IMR-90 (cell line): Measurements from ENCODE around the gene CATSPER4. TPM values are rescaled to one million over a fixed set of nuclear protein-coding genes. Genes with fewer than 3 reads are reported as not detected.

Experiments used
- ATAC-seq: fragments of 200-7000 bp; cut with Tn5 transposase; 2 replicates; pipeline ENCODE4 v1.9.1; 2020; ENCODE audit warnings: low read depth, mild to moderate bottlenecking, moderate library complexity
- BruUV-seq: library from RNA; stranded (reverse); fragments of 400-500 nt; replicated peaks from 2 replicates; lab custom pipeline; 2021; lab: Mats Ljungman, UMichigan
- CTCF ChIA-PET: fragments of 300-600 bp; formaldehyde crosslinking; extraction: SDS; loops from one replicate; lab custom pipeline; 2021; ENCODE audit warnings: antibody characterized with exemption; lab: Yijun Ruan, JAX
- POLR2A ChIA-PET: fragments of 300-600 bp; sonication (Branson Sonifier 250); formaldehyde crosslinking; loops from one replicate; lab custom pipeline; 2022; ENCODE audit warnings: antibody characterized with exemption; ENCODE audit not compliant: unreplicated experiment; lab: Charles Lee
- DNase-seq: peaks from one replicate; pipeline ENCODE4 v3.0.0; 2013
- H2AFZ ChIP-seq: replicated peaks from 2 replicates; pipeline ENCODE3; 2013; ENCODE audit warnings: low read length, mild to moderate bottlenecking; ENCODE audit not compliant: poor library complexity
- H2AK5ac ChIP-seq: 2 replicates; pipeline ENCODE4 v1.6.1; 2013; ENCODE audit warnings: low read depth, low read length, inconsistent platforms
- H2AK9ac ChIP-seq: replicated peaks from 2 replicates; pipeline ENCODE3; 2013; ENCODE audit warnings: mild to moderate bottlenecking, low read depth, low read length, moderate library complexity; ENCODE audit not compliant: poor library complexity
- H2BK120ac ChIP-seq: 2 replicates; pipeline ENCODE4 v1.6.1; 2013; ENCODE audit warnings: low read depth, low read length, inconsistent platforms
- H2BK15ac ChIP-seq: 3 replicates; pipeline ENCODE4 v1.6.1; 2013; ENCODE audit warnings: low read depth, low read length, inconsistent platforms
- H2BK20ac ChIP-seq: 2 replicates; pipeline ENCODE4 v1.6.1; 2013; ENCODE audit warnings: low read depth, mild to moderate bottlenecking, inconsistent platforms, low read length, moderate library complexity
- H2BK5ac ChIP-seq: 2 replicates; pipeline ENCODE4 v1.6.1; 2013; ENCODE audit warnings: mild to moderate bottlenecking, low read depth, low read length, inconsistent platforms; ENCODE audit not compliant: poor library complexity, severe bottlenecking
- H3K14ac ChIP-seq: replicated peaks from 2 replicates; pipeline ENCODE4 v1.6.1; 2013; ENCODE audit warnings: low read depth, low read length, inconsistent platforms
- H3K18ac ChIP-seq: 2 replicates; pipeline ENCODE4 v1.6.1; 2013; ENCODE audit warnings: low read depth, low read length, control low read depth
- H3K23ac ChIP-seq: 2 replicates; pipeline ENCODE4 v1.6.1; 2013; ENCODE audit warnings: low read depth, low read length, inconsistent platforms
- H3K27ac ChIP-seq: 2 replicates; pipeline ENCODE4 v1.5.1; 2013; ENCODE audit warnings: mild to moderate bottlenecking, control low read depth, low read length; ENCODE audit not compliant: insufficient read depth
- H3K27me3 ChIP-seq: 2 replicates; pipeline ENCODE4 v1.6.1; 2013; ENCODE audit warnings: low read length; ENCODE audit not compliant: control insufficient read depth, insufficient read depth
- H3K36me3 ChIP-seq: 2 replicates; pipeline ENCODE4 v1.6.1; 2013; ENCODE audit warnings: low read length, mixed read lengths; ENCODE audit not compliant: control insufficient read depth, insufficient read depth
- H3K4ac ChIP-seq: 2 replicates; pipeline ENCODE4 v1.6.1; 2013; ENCODE audit warnings: low read depth, low read length, inconsistent platforms
- H3K4me1 ChIP-seq: 2 replicates; pipeline ENCODE4 v1.6.1; 2013; ENCODE audit warnings: low read length, mixed read lengths; ENCODE audit not compliant: control insufficient read depth, insufficient read depth
- H3K4me2 ChIP-seq: 2 replicates; pipeline ENCODE4 v1.6.1; 2013; ENCODE audit warnings: low read depth, mild to moderate bottlenecking, control low read depth, low read length, moderate library complexity
- H3K4me3 ChIP-seq: 2 replicates; pipeline ENCODE4 v1.5.1; 2013; ENCODE audit warnings: low read depth, mild to moderate bottlenecking, control low read depth, low read length, moderate library complexity; ENCODE audit not compliant: insufficient read depth
- H3K56ac ChIP-seq: 2 replicates; pipeline ENCODE4 v1.6.1; 2013; ENCODE audit warnings: low read length, inconsistent platforms; ENCODE audit not compliant: insufficient read depth; ENCODE audit errors: extremely low read depth
- H3K79me1 ChIP-seq, 2 experiments: 2 replicates each; pipeline ENCODE4 v1.6.1; 2013; ENCODE audit warnings: low read length in 2 of 2, inconsistent platforms in 1 of 2, low read depth in 1 of 2
- H3K9ac ChIP-seq: 2 replicates; pipeline ENCODE4 v1.6.1; 2013; ENCODE audit warnings: low read depth, low read length, control low read depth
- H3K9me1 ChIP-seq: 2 replicates; pipeline ENCODE4 v1.6.1; 2013; ENCODE audit warnings: low read length, inconsistent platforms; ENCODE audit not compliant: insufficient read depth
- H3K9me3 ChIP-seq: 2 replicates; pipeline ENCODE4 v1.6.1; 2013; ENCODE audit warnings: low read length; ENCODE audit not compliant: control insufficient read depth, insufficient read depth
- H4K20me1 ChIP-seq: 2 replicates; pipeline ENCODE4 v1.6.1; 2013; ENCODE audit warnings: low read length, inconsistent platforms; ENCODE audit not compliant: insufficient read depth
- H4K5ac ChIP-seq: 2 replicates; pipeline ENCODE4 v1.6.1; 2013; ENCODE audit warnings: mild to moderate bottlenecking, low read depth, low read length, control low read depth
- H4K8ac ChIP-seq, 2 experiments: 2 replicates each; pipeline ENCODE4 v1.6.1; 2013; ENCODE audit warnings: low read depth in 2 of 2, low read length in 2 of 2, control low read depth in 1 of 2, inconsistent platforms in 1 of 2
- H4K91ac ChIP-seq: 2 replicates; pipeline ENCODE4 v1.6.1; 2013; ENCODE audit warnings: low read depth, low read length, inconsistent platforms; ENCODE audit not compliant: insufficient read depth
- BHLHE40 ChIP-seq: fragments of 150-350 bp; IDR thresholded peaks from 2 replicates; pipeline ENCODE4 v1.6.1; 2016; ENCODE audit warnings: mild to moderate bottlenecking, low read depth, low read length
- CEBPB ChIP-seq: IDR thresholded peaks from 2 replicates; pipeline ENCODE4 v1.6.1; 2012; ENCODE audit warnings: low read depth, low read length, improper control_type of control experiment
- CTCF ChIP-seq: conservative IDR thresholded peaks from 2 replicates; pipeline ENCODE4 v1.5.1; 2012; ENCODE audit warnings: mild to moderate bottlenecking, low read depth, low read length, improper control_type of control experiment
- ELK1 ChIP-seq: fragments of 150-350 bp; IDR thresholded peaks from 2 replicates; pipeline ENCODE4 v1.6.1; 2016; ENCODE audit warnings: low read depth, mild to moderate bottlenecking, low read length, moderate library complexity, borderline replicate concordance
- MAFK ChIP-seq: IDR thresholded peaks from 2 replicates; pipeline ENCODE4 v1.6.1; 2012; ENCODE audit warnings: low read depth, low read length, improper control_type of control experiment
- MAZ ChIP-seq: IDR thresholded peaks from 2 replicates; pipeline ENCODE4 v1.6.1; 2012; ENCODE audit warnings: low read depth, mild to moderate bottlenecking, low read length, improper control_type of control experiment, moderate library complexity, borderline replicate concordance
- MXI1 ChIP-seq: IDR thresholded peaks from 2 replicates; pipeline ENCODE4 v1.6.1; 2012; ENCODE audit warnings: low read depth, mild to moderate bottlenecking, low read length, moderate library complexity, borderline replicate concordance
- POLR2A ChIP-seq: IDR thresholded peaks from 2 replicates; pipeline ENCODE4 v1.6.1; 2012; ENCODE audit warnings: mild to moderate bottlenecking, low read depth, low read length
- RAD21 ChIP-seq: IDR thresholded peaks from 2 replicates; pipeline ENCODE4 v1.6.1; 2012; ENCODE audit warnings: low read length, improper control_type of control experiment
- USF2 ChIP-seq: fragments of 150-350 bp; IDR thresholded peaks from 2 replicates; pipeline ENCODE4 v1.6.1; 2017; ENCODE audit warnings: mild to moderate bottlenecking, antibody characterized with exemption, low read length, low read depth
- WGBS, 2 experiments: methylation state at CpG; one replicate each; pipeline versions ENCODE4 v1.1.5 to v1.1.7; 2013; ENCODE audit warnings: missing lambda C conversion rate in 2 of 2; ENCODE audit not compliant: insufficient read length in 1 of 2; ENCODE audit errors: extremely low coverage in 2 of 2; 5-methylcytosine and 5-hydroxymethylcytosine counted together
- dilution Hi-C: fragments of 300-500 bp; cut with HindIII; formaldehyde crosslinking; loops from one replicate; pipeline ENCODE4 v1.14.3; 2018; ENCODE audit warnings: low sequenced_read_pairs; ENCODE audit not compliant: unreplicated experiment
- in situ Hi-C: fragments of 300-500 bp; cut with MboI; formaldehyde crosslinking; loops from 3 replicates; pipeline ENCODE4 v1.14.3; 2019; ENCODE audit warnings: low sequenced_read_pairs, inconsistent platforms, mixed read lengths
- intact Hi-C: fragments of 100-400 bp; cut with micrococcal nuclease; formaldehyde crosslinking; loops from 2 replicates; pipeline ENCODE4 v1.10.0; 2022
- polyA plus RNA-seq, 3 experiments: library from polyadenylated mRNA; depleted of rRNA; stranded (reverse); fragments of >200 nt; gene quantifications; 2 replicates each; pipeline ENCODE4 v1.2.3, GENCODE V29; 2012; ENCODE audit warnings: low replicate concordance in 1 of 3
- total RNA-seq: library from RNA; depleted of rRNA; stranded (reverse); fragments of >200 nt; gene quantifications from 2 replicates; pipeline ENCODE4 v1.2.3, GENCODE V29; 2012

The CATSPER4 gene
- total and polyA plus RNA-seq, 2 of the 4 experiments (the other 2 are of a cell fraction): not detected

- H3K23ac ChIP-seq: no peak overlapping the region
- intact Hi-C loops (no loop called here), dilution Hi-C loops (no loop called here), in situ Hi-C loops (no loop called here)
- POLR2A ChIA-PET: no interaction called here
- H4K5ac ChIP-seq: no peak overlapping the region
- H4K8ac ChIP-seq: no peak overlapping the region
- no peak overlapping the region for H3K14ac ChIP-seq
- no peaks in the 10 kb centered on the region for H3K79me1 ChIP-seq
- H3K56ac ChIP-seq: no peak overlapping the region
- no peak overlapping the region for H2AK9ac ChIP-seq
- no peak overlapping the region for H3K9ac ChIP-seq
- no peaks in the 10 kb centered on the region for H3K36me3 ChIP-seq
- peaks cover 38% of the 10 kb centered on the region for H3K27me3 ChIP-seq
- H3K4me3 ChIP-seq: no peak overlapping the region
- no peak overlapping the region for H3K4ac ChIP-seq
- H2AFZ ChIP-seq: no peak overlapping the region
- no peaks in the 10 kb centered on the region for H4K20me1 ChIP-seq
- H2BK5ac ChIP-seq: no peak overlapping the region
- no peaks in the 10 kb centered on the region for H3K9me3 ChIP-seq
- WGBS, 2 experiments: no CpG with 5 or more reads among the region's 5 CpGs
- H3K18ac ChIP-seq: no peak overlapping the region
- BruUV-seq: no TSS peak
- no peak overlapping the region for H2BK20ac ChIP-seq
- no peak for ATAC-seq
- no peak overlapping the region for H3K4me2 ChIP-seq
- H2BK15ac ChIP-seq: no peak overlapping the region
- no peak overlapping the region for H3K27ac ChIP-seq
- H2BK120ac ChIP-seq: no peak overlapping the region
- no peak for DNase-seq
- H3K4me1 ChIP-seq: no peaks in the 10 kb centered on the region
- H2AK5ac ChIP-seq: no peak overlapping the region
- no peak overlapping the region for H4K91ac ChIP-seq
- TF ChIP-seq USF2 (no peak), POLR2A (no peak), CEBPB (no peak), MXI1 (no peak), MAFK (no peak), CTCF (no peak), ELK1 (no peak), MAZ (no peak), BHLHE40 (no peak), RAD21 (no peak)
- no peaks in the 10 kb centered on the region for H3K9me1 ChIP-seq
- CTCF ChIA-PET: interaction anchor here (1.0 kb wide), 2 partner anchors 10 to 21 kb away, joined by 3 to 7 read pairs; partner anchors contain the start of gene CEP85
Measured at GRCh38 chr1:26212726-26213125, 22.3 kb downstream of the CATSPER4 start.
